GM12878 (cell line): Measurements from ENCODE around the gene SLC29A2. TPM values are rescaled to one million over a fixed set of nuclear protein-coding genes. Genes with fewer than 3 reads are reported as not detected.

Source experiments
- BRCA1 ChIP-seq: IDR thresholded peaks from 2 replicates; pipeline ENCODE4 v1.6.1; 2011; ENCODE audit warnings: low read depth, low read length, improper control_type of control experiment
- EZH2 ChIP-seq: IDR thresholded peaks from 2 replicates; pipeline ENCODE4 v1.6.1; 2012; ENCODE audit warnings: low read depth, mild to moderate bottlenecking, control low read depth, inconsistent platforms, low read length, borderline replicate concordance; ENCODE audit not compliant: control insufficient read depth
- GABPA ChIP-seq: IDR thresholded peaks from 2 replicates; pipeline ENCODE4 v1.6.1; 2014; ENCODE audit warnings: antibody characterized with exemption, low read depth, mild to moderate bottlenecking, inconsistent platforms
- HCFC1 ChIP-seq: fragments of 150-350 bp; IDR thresholded peaks from 2 replicates; pipeline ENCODE4 v1.6.1; 2014; ENCODE audit warnings: low read length
- HDGF ChIP-seq: fragments of 450-650 bp; IDR thresholded peaks from 2 replicates; pipeline ENCODE4 v1.6.1; 2016; ENCODE audit warnings: antibody characterized with exemption
- IRF3 ChIP-seq: fragments of 450-650 bp; IDR thresholded peaks from 2 replicates; pipeline ENCODE4 v1.6.1; 2014; ENCODE audit warnings: mild to moderate bottlenecking
- JUND ChIP-seq: IDR thresholded peaks from 2 replicates; pipeline ENCODE4 v1.6.1; 2012; ENCODE audit warnings: low read depth, mild to moderate bottlenecking, low read length, improper control_type of control experiment, moderate library complexity
- KDM1A ChIP-seq: fragments of 200-600 bp; sonication (generic); IDR thresholded peaks from 2 replicates; pipeline ENCODE4 v1.6.1; 2016; ENCODE audit warnings: borderline replicate concordance
- MEF2B ChIP-seq: fragments of 450-650 bp; IDR thresholded peaks from 2 replicates; pipeline ENCODE4 v1.6.1; 2018; ENCODE audit warnings: mild to moderate bottlenecking, moderate library complexity; ENCODE audit not compliant: partially characterized antibody, poor library complexity, severe bottlenecking
- MTA2 ChIP-seq: fragments of 450-650 bp; IDR thresholded peaks from 2 replicates; pipeline ENCODE4 v1.6.1; 2016; ENCODE audit warnings: low read depth, mild to moderate bottlenecking, moderate library complexity
- RAD51 ChIP-seq: fragments of 450-650 bp; IDR thresholded peaks from 2 replicates; pipeline ENCODE4 v1.6.1; 2016; ENCODE audit warnings: moderate library complexity, mild to moderate bottlenecking, inconsistent platforms
- RB1 ChIP-seq: fragments of 450-650 bp; formaldehyde crosslinking; IDR thresholded peaks from 2 replicates; pipeline ENCODE4 v1.6.1; 2017; ENCODE audit warnings: mild to moderate bottlenecking, borderline replicate concordance
- ZNF24 ChIP-seq: fragments of 450-650 bp; IDR thresholded peaks from 2 replicates; pipeline ENCODE4 v1.6.1; 2017; ENCODE audit warnings: antibody characterized with exemption, mild to moderate bottlenecking
- polyA plus RNA-seq, 11 experiments: library from polyadenylated mRNA; depleted of rRNA in 4 of 11; unstranded in 6 of 11; stranded (reverse) in 5 of 11; fragments of >200 nt; fragmentation: Nextera tagmentation in 4 of 11; fragmentation: Illumina TruSeq in 1 of 11; extraction: Ambion mirVana in 4 of 11; extraction: Trizol in 1 of 11; gene quantifications; 1 replicate in 1 of 11; 2 replicates in 10 of 11; pipeline versions ENCODE4 v1.2.1 to v1.2.3, GENCODE V29; 2011 to 2016; ENCODE audit warnings: inconsistent platforms in 2 of 11, missing spikeins in 2 of 11, low read depth in 1 of 11
- total RNA-seq, 4 experiments: library from RNA; depleted of rRNA in 3 of 4; stranded (reverse); fragments of >200 nt in 3 of 4; fragmentation: Illumina TruSeq in 1 of 4; extraction: Trizol in 1 of 4; gene quantifications; 2 replicates each; pipeline versions ENCODE4 v1.2.1 to v1.2.3, GENCODE V29; 2013 to 2021

SLC29A2 gene
- total and polyA plus RNA-seq, 10 of the 15 experiments (the other 5 are each of a cell fraction or from before 2014, with no cell fraction given) = 0.27 to 7.5 (median 2.2) TPM

- no peak for TF ChIP-seq RAD51
- no peak for TF ChIP-seq MTA2
- TF ChIP-seq RB1 = no peak
- TF ChIP-seq BRCA1 = no peak
- no peak for TF ChIP-seq GABPA
- TF ChIP-seq IRF3 = no peak
- TF ChIP-seq HCFC1 = no peak
- TF ChIP-seq HDGF = no peak
- TF ChIP-seq KDM1A = no peak
- TF ChIP-seq MEF2B = no peak
- no peak for TF ChIP-seq ZNF24
- no peak for TF ChIP-seq JUND
- no peak for TF ChIP-seq EZH2
Measured at GRCh38 chr11:66365166-66365565, 6.4 kb downstream of the SLC29A2 start (continued).
